BJ (cell line): ENCODE measurements around the gene TREML4. TPM values are rescaled to one million over a fixed set of nuclear protein-coding genes. Genes with fewer than 3 reads are reported as not detected.

Experiments
- CTCF ChIA-PET: fragments of 350-600 bp; formaldehyde crosslinking; extraction: SDS; loops from one replicate; lab custom pipeline; 2021; ENCODE audit warnings: antibody characterized with exemption, inconsistent platforms; lab: Yijun Ruan, JAX
- POLR2A ChIA-PET: fragments of 300-600 bp; sonication (Branson Sonifier 250); formaldehyde crosslinking; extraction: SDS; loops from one replicate; lab custom pipeline; 2021; ENCODE audit warnings: antibody characterized with exemption; lab: Charles Lee
- DNase-seq: peaks from one replicate; pipeline ENCODE4 v3.0.0-alpha.2; 2011; ENCODE audit warnings: low read depth
- H3K27me3 ChIP-seq: 2 replicates; pipeline ENCODE4 v1.6.0; 2011; ENCODE audit warnings: low read length; ENCODE audit not compliant: control insufficient read depth, insufficient read depth
- H3K36me3 ChIP-seq: 2 replicates; pipeline ENCODE4 v1.5.1; 2011; ENCODE audit warnings: low read length; ENCODE audit not compliant: control insufficient read depth, insufficient read depth
- H3K4me3 ChIP-seq: 2 replicates; pipeline ENCODE4 v1.5.1; 2011; ENCODE audit warnings: low read depth, mild to moderate bottlenecking, control low read depth, low read length
- polyA plus RNA-seq: library from polyadenylated mRNA; depleted of rRNA; stranded (reverse); fragments of >200 nt; gene quantifications from 2 replicates; pipeline ENCODE4 v1.2.3, GENCODE V29; 2011
- TF ChIP-seq, protein P1 (sequence below): IDR thresholded peaks from 2 replicates; pipeline ENCODE4 v1.5.1; 2011; ENCODE audit warnings: low read depth, mild to moderate bottlenecking, control low read depth, inconsistent platforms, low read length, moderate library complexity; ENCODE audit not compliant: insufficient read depth

The TREML4 gene
- polyA plus RNA-seq, 1 experiment: not detected

DNA sequence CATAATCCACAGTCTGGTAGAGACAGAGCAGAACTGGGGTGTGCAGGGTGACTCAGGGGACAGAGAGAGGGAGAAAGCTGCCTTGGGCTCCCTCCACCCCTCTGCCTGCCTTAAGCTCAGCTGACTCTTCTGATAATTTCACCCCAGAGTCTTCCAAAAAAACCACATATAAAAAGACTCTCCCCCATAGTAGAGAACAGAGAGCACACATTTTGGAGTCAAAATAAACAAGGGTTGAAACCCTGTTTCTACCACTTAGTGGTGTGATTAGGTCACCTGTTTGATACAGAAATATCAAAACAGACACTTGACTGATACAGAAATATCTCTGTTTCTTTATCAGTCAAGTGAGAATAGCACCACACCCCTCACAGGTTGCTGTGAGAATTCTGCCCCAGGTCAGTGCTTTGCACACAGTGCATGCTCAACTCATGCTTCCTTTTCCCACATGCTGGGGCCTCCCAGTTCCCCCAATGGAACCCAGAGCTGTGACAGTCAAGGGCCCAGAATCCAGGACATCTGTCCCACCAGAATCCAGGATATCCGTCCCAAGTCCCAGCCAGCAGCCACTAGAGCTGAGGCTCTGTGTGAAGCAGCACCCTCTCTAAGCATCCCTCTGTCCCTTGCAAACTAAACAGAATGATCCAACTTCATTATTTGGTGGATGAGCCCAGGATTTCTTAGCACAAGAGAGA lies 28.4 kb upstream of the TREML4 start:
- TF ChIP-seq, protein P1, sequence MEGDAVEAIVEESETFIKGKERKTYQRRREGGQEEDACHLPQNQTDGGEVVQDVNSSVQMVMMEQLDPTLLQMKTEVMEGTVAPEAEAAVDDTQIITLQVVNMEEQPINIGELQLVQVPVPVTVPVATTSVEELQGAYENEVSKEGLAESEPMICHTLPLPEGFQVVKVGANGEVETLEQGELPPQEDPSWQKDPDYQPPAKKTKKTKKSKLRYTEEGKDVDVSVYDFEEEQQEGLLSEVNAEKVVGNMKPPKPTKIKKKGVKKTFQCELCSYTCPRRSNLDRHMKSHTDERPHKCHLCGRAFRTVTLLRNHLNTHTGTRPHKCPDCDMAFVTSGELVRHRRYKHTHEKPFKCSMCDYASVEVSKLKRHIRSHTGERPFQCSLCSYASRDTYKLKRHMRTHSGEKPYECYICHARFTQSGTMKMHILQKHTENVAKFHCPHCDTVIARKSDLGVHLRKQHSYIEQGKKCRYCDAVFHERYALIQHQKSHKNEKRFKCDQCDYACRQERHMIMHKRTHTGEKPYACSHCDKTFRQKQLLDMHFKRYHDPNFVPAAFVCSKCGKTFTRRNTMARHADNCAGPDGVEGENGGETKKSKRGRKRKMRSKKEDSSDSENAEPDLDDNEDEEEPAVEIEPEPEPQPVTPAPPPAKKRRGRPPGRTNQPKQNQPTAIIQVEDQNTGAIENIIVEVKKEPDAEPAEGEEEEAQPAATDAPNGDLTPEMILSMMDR: no peak
- CTCF ChIA-PET: interaction anchor here (1.0 kb wide), 1 partner anchor 79 kb away, joined by 3 read pairs; no protein-coding TSS in a partner anchor
- POLR2A ChIA-PET: no interaction called here
- DNase-seq: no peak
- Histone ChIP-seq H3K36me3 (no peaks in the 10 kb centered on the region), H3K4me3 (no peak overlapping the region), H3K27me3 (peaks cover 3% of the 10 kb centered on the region; the same call in 1 of the 2 replicates)

- TF ChIP-seq, protein P1: no peak
- Histone ChIP-seq H3K36me3 (no peaks in the 10 kb centered on the region), H3K4me3 (no peak overlapping the region), H3K27me3 (peaks cover 5% of the 10 kb centered on the region; the same call in 1 of the 2 replicates)
- ChIA-PET CTCF (interaction anchor here (1.0 to 1.4 kb wide), 2 partner anchors 13 to 78 kb away, joined by 3 read pairs; no protein-coding TSS in a partner anchor), POLR2A (no interaction called here)
- no peak for DNase-seq
These were observed 27.8 kb upstream of the TREML4 start for GRCh38 chr6:41200296-41200900.

DNA sequence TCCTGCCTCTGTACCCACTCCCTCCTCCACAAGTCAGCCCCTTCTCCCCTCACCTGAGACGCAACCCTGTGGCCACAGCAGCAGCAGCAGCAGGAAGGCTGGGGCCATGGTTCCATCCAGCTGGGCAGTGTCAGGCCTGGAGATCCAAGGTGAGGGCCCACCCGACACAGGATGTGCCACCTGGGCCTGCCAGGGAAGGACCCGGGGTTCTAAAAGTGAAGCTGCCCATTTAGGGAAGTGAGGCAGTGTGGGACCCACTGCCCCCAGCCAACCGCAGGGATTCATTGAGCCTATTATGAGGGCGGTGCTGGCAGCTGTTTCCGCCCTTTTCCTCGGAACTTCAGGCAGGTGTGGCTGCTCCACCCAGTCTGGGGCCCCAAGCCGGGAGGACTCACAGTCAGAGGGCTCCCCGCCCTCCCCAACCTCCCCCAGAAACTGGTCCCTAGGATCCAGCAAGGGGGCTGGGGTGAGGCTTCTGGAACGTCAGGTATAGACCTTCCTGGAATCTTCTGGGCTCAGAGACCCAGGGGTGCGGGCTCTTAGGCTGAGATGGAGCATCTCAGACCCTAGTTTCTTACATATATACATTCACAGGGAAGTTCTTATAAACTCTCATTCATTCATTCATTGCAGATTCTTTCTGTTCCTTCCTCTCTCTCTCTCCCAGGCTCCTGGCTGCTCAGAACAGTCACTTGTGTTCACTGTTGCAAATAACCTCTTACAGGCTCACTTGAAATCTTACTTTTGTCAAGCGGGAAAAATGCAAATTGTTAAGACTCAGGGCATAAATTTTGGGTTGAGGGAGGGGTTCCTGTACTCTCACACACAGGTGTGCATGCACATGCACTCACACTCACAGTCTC lies 27.0 kb upstream of the TREML4 start, which contains the start of gene TREML2:
TSS of gene TREML2 (minus strand) at position 249 of the 863 bp plus-strand sequence. CDS start at position 108, 141 bp downstream.
- no peak for DNase-seq
- Histone ChIP-seq H3K36me3 (no peaks in the 10 kb centered on the region), H3K4me3 (no peak within 1 kb of the TSS), H3K27me3 (peaks cover 5% of the 10 kb centered on the region; the same call in 1 of the 2 replicates)
- ChIA-PET POLR2A (no interaction called here), CTCF (interaction anchor here (0.5 to 1.4 kb wide), 3 partner anchors 13 to 614 kb away, joined by 3 read pairs; no protein-coding TSS in a partner anchor)
- TF ChIP-seq, protein P1: no peak

DNA sequence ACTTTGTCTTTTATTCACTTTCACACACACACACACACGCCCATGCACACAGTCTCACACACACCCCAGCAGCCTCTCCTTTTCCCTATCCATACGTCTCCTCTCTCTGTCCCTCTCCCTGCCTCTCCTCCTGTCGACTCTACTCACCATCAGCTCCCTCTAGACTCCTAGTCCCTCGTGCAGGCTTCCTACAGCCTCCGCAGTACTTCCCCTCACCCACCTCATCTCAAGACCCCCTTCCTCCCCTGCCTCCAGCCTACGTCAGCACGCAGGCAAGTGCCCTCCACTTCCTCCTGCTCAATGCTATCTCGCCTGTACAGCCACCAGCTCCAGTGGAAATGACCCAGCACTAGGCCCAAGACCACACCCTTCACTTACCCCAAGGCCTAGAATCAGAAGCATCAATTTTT lies 26.4 kb upstream of the TREML4 start:
- no peak for DNase-seq
- CTCF ChIA-PET: interaction anchor here (0.6 kb wide), 1 partner anchor 105 kb away, joined by 3 read pairs; no protein-coding TSS in a partner anchor
- no peaks in the 10 kb centered on the region for H3K36me3 ChIP-seq
- peaks cover 5% of the 10 kb centered on the region; the same call in 1 of the 2 replicates for H3K27me3 ChIP-seq
- POLR2A ChIA-PET: no interaction called here
- no peak overlapping the region for H3K4me3 ChIP-seq
- TF ChIP-seq, protein P1: no peak
